ENCODE data around the gene WDR13. TPM values are rescaled to one million over a fixed set of nuclear protein-coding genes. Genes with fewer than 3 reads are reported as not detected.

Gene WDR13
- total RNA-seq, 1 experiment from 2014 or later = 138 TPM

- Mint-ChIP-seq H3K4me3 (ENCODE audit: unreplicated experiment) (no peak overlapping the region), H3K27me3 (ENCODE audit: insufficient read depth, unreplicated experiment) (no peaks in the 10 kb centered on the region), H3K4me1 (ENCODE audit: insufficient read depth, unreplicated experiment) (no peaks in the 10 kb centered on the region), H3K27ac (ENCODE audit: low read depth, unreplicated experiment) (no peak overlapping the region), H3K9me3 (ENCODE audit: unreplicated experiment) (no peaks in the 10 kb centered on the region), H3K36me3 (ENCODE audit: insufficient read depth, unreplicated experiment) (no peaks in the 10 kb centered on the region)
- DNase-seq (ENCODE audit: unreplicated experiment) = peak; percentile 50
- ChIA-PET POLR2A (interaction anchor here (1.7 kb wide), 1 partner anchor 10 kb away, joined by 3 read pairs; no protein-coding TSS in a partner anchor), CTCF (no interaction called here)
- TF ChIP-seq CTCF (IDR thresholded peaks at IDR 0.05; ENCODE audit: unreplicated experiment) = no peak
- intact Hi-C loops (cut with micrococcal nuclease) = no loop called here
- BruUV-seq (replicated peaks) = no TSS peak
Measured at GRCh38 chrX:48617542-48618340, 20.4 kb downstream of the WDR13 start.

- Mint-ChIP-seq H3K4me3 (ENCODE audit: unreplicated experiment) (no peak overlapping the region), H3K9me3 (ENCODE audit: unreplicated experiment) (no peaks in the 10 kb centered on the region), H3K36me3 (ENCODE audit: insufficient read depth, unreplicated experiment) (no peaks in the 10 kb centered on the region), H3K27me3 (ENCODE audit: insufficient read depth, unreplicated experiment) (no peaks in the 10 kb centered on the region), H3K27ac (ENCODE audit: low read depth, unreplicated experiment) (no peak overlapping the region), H3K4me1 (ENCODE audit: insufficient read depth, unreplicated experiment) (no peaks in the 10 kb centered on the region)
- POLR2A ChIA-PET = interaction anchor here (1.0 kb wide), 1 partner anchor 11 kb away, joined by 4 read pairs; no protein-coding TSS in a partner anchor
- no TSS peak for BruUV-seq (replicated peaks)
- intact Hi-C loops (cut with micrococcal nuclease) = no loop called here
- DNase-seq (ENCODE audit: unreplicated experiment) = peak; percentile 39
- no peak for TF ChIP-seq CTCF (IDR thresholded peaks at IDR 0.05; ENCODE audit: unreplicated experiment)
- CTCF ChIA-PET = interaction anchor here (0.8 to 1.5 kb wide), 2 partner anchors 10 to 1250 kb away, joined by 3 read pairs; no protein-coding TSS in a partner anchor
Measured at GRCh38 chrX:48626401-48627298, 29.4 kb downstream of the WDR13 start.

- H3K27me3 Mint-ChIP-seq (ENCODE audit: insufficient read depth, unreplicated experiment) = no peaks in the 10 kb centered on the region
- H3K27ac Mint-ChIP-seq (ENCODE audit: low read depth, unreplicated experiment) = no peak overlapping the region
- no peaks in the 10 kb centered on the region for H3K36me3 Mint-ChIP-seq (ENCODE audit: insufficient read depth, unreplicated experiment)
- peak; percentile 89 for DNase-seq (ENCODE audit: unreplicated experiment)
- BruUV-seq (replicated peaks) = no TSS peak
- POLR2A ChIA-PET = interaction anchor here (0.5 to 1.3 kb wide), 5 partner anchors 106 to 433 kb away, joined by 3 to 5 read pairs (median 3); no protein-coding TSS in a partner anchor
- CTCF ChIA-PET = interaction anchor here (0.5 to 1.1 kb wide), 9 partner anchors 22 to 1290 kb away, joined by 3 to 4 read pairs (median 3); no protein-coding TSS in a partner anchor
- peaks cover 7% of the 10 kb centered on the region for H3K9me3 Mint-ChIP-seq (ENCODE audit: unreplicated experiment)
- intact Hi-C loops (cut with micrococcal nuclease) = loop anchor here (5.0 kb wide), 1 partner anchor 1121 kb away; no protein-coding TSS in a partner anchor
- TF ChIP-seq CTCF (IDR thresholded peaks at IDR 0.05; ENCODE audit: unreplicated experiment) = peak; percentile 48
- no peaks in the 10 kb centered on the region for H3K4me1 Mint-ChIP-seq (ENCODE audit: insufficient read depth, unreplicated experiment)
- H3K4me3 Mint-ChIP-seq (ENCODE audit: unreplicated experiment) = peak overlapping the region; percentile 10
Measured at GRCh38 chrX:48631376-48632090, 34.2 kb downstream of the WDR13 start.
